ENCODE data around the gene ISG20. TPM values are rescaled to one million over a fixed set of nuclear protein-coding genes. Genes with fewer than 3 reads are reported as not detected.

The ISG20 gene
- total RNA-seq, 2 experiments from 2014 or later, result 310 to 345 TPM

DNA sequence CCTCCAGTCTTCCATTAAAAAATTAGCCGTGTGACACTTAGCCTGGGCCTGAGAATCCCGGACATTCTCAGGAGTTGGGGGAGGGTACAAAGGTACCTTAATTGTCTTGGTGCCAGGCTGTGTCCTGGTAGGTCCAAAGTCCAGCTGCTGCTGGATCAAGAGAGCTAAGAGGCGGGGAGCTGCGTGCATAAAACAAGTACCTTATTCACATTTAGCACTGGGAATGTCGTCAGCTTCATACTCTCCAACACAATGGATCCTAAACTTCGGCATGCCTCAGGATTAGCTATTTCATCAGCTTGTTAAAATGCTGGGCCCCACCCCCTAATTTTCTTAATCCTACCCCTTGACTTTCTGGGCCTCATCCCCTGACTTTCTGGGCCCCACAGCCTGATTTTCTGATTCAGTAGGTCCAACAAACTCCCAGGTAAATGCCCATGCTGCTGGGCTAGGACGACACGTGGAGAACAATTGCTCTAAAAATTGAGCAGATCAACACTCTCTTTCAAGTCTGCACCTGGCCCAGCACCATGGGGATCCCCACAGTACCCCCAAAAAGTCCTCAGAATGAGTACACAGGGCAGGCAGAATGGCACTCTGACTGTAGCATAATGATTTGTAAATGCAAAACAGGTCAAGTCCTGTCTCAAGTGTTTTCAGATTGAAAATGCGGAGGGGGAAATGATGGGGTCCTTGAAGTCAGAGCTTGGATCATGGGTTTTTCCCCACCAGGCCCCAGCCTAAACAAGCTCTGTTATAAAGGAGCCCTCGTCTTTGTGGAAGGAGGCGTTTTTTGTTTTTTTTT is 23.3 kb upstream of the ISG20 start:
- no peak for DNase-seq (ENCODE audit: low spot score)
- Histone ChIP-seq H3K36me3 (ENCODE audit: insufficient read depth, low read length) (no peaks in the 10 kb centered on the region), H2AFZ (ENCODE audit: low read length) (peak overlapping the region; percentile 74), H3K4me2 (ENCODE audit: low read length) (no peak overlapping the region), H3K9me3 (ENCODE audit: low read length) (no peaks in the 10 kb centered on the region), H3K4me1 (ENCODE audit: insufficient read depth, low read length, poor library complexity, severe bottlenecking) (peaks cover 19% of the 10 kb centered on the region), H4K20me1 (ENCODE audit: insufficient read depth, low read length) (no peaks in the 10 kb centered on the region), H3K27ac (ENCODE audit: low read depth, low read length, poor library complexity, severe bottlenecking) (no peak overlapping the region), H3K9me2 (ENCODE audit: insufficient read depth, low read length) (no peaks in the 10 kb centered on the region), H3K79me2 (ENCODE audit: insufficient read depth, low read depth, low read length) (no peaks in the 10 kb centered on the region), H3K4me3 (ENCODE audit: low read depth, low read length, poor library complexity, severe bottlenecking) (no peak overlapping the region)
- TF ChIP-seq, protein P1, sequence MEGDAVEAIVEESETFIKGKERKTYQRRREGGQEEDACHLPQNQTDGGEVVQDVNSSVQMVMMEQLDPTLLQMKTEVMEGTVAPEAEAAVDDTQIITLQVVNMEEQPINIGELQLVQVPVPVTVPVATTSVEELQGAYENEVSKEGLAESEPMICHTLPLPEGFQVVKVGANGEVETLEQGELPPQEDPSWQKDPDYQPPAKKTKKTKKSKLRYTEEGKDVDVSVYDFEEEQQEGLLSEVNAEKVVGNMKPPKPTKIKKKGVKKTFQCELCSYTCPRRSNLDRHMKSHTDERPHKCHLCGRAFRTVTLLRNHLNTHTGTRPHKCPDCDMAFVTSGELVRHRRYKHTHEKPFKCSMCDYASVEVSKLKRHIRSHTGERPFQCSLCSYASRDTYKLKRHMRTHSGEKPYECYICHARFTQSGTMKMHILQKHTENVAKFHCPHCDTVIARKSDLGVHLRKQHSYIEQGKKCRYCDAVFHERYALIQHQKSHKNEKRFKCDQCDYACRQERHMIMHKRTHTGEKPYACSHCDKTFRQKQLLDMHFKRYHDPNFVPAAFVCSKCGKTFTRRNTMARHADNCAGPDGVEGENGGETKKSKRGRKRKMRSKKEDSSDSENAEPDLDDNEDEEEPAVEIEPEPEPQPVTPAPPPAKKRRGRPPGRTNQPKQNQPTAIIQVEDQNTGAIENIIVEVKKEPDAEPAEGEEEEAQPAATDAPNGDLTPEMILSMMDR (conservative IDR thresholded peaks at IDR 0.05; ENCODE audit: low read length), result no peak
- TF ChIP-seq EZH2phosphoT487 (IDR thresholded peaks at IDR 0.05; ENCODE audit: borderline replicate concordance, low read depth, low read length), result no peak
- no TSS peak for BruUV-seq (replicated peaks)
- intact Hi-C loops (cut with micrococcal nuclease; ENCODE audit: unreplicated experiment), result no loop called here
- ChIA-PET POLR2A (interaction anchor here (1.0 kb wide), 1 partner anchor 82 kb away, joined by 3 read pairs; no protein-coding TSS in a partner anchor), CTCF (ENCODE audit: unreplicated experiment) (no interaction called here)

DNA sequence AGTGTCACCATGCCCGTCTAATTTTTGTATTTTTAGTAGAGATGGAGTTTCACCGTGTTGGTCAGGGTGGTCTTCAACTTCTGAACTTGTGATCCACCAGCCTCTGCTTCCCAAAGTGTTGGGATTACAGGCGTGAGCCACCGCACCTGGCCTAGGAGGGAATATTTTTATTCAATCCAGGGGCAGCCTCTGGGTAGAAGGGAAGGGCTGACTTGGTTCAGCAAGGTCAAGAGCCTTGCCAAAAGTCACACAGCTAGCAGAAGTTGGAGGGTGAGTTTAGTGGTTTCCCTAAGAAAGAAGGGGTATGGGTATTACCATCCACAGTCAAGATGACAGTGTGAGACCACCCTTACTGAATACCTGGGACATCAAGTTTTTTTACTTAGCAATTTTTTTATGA is 22.6 kb upstream of the ISG20 start:
- no peak for DNase-seq (ENCODE audit: low spot score)
- Histone ChIP-seq H3K4me2 (ENCODE audit: low read length) (no peak overlapping the region), H3K4me1 (ENCODE audit: insufficient read depth, low read length, poor library complexity, severe bottlenecking) (peaks cover 15% of the 10 kb centered on the region), H4K20me1 (ENCODE audit: insufficient read depth, low read length) (no peaks in the 10 kb centered on the region), H3K79me2 (ENCODE audit: insufficient read depth, low read depth, low read length) (peaks cover 1% of the 10 kb centered on the region; the same call in 1 of the 2 replicates), H3K4me3 (ENCODE audit: low read depth, low read length, poor library complexity, severe bottlenecking) (no peak overlapping the region), H3K9me2 (ENCODE audit: insufficient read depth, low read length) (no peaks in the 10 kb centered on the region), H3K9me3 (ENCODE audit: low read length) (no peaks in the 10 kb centered on the region), H2AFZ (ENCODE audit: low read length) (peak overlapping the region; percentile 74; the same call in 1 of the 2 replicates), H3K27ac (ENCODE audit: low read depth, low read length, poor library complexity, severe bottlenecking) (no peak overlapping the region), H3K36me3 (ENCODE audit: insufficient read depth, low read length) (no peaks in the 10 kb centered on the region)
- CTCF ChIA-PET (ENCODE audit: unreplicated experiment), result no interaction called here
- intact Hi-C loops (cut with micrococcal nuclease; ENCODE audit: unreplicated experiment), result no loop called here
- POLR2A ChIA-PET, result interaction anchor here (1.0 kb wide), 1 partner anchor 83 kb away, joined by 3 read pairs; no protein-coding TSS in a partner anchor
- TF ChIP-seq EZH2phosphoT487 (IDR thresholded peaks at IDR 0.05; ENCODE audit: borderline replicate concordance, low read depth, low read length), result no peak
- TF ChIP-seq, protein P1 (conservative IDR thresholded peaks at IDR 0.05; ENCODE audit: low read length), result no peak
- BruUV-seq (replicated peaks), result no TSS peak
